Upper lobe of right lung (tissue), 1 donor: ENCODE measurements around the gene TIGD6. TPM values are rescaled to one million over a fixed set of nuclear protein-coding genes. Genes with fewer than 3 reads are reported as not detected.
A peak's percentile ranks its signal among the peaks of the same experiment; 100 is the strongest.

Source experiments
- ATAC-seq: fragments of 200-7000 bp; cut with Tn5 transposase; one replicate; pipeline ENCODE4 v1.9.1; 2020; ENCODE audit warnings: mild to moderate bottlenecking, moderate library complexity
- DNase-seq: peaks from one replicate; pipeline ENCODE4 v3.0.0-alpha.2; 2020
- H3K27ac ChIP-seq: fragments of 200-600 bp; one replicate; pipeline ENCODE4 v1.8.0; 2022
- H3K27me3 ChIP-seq: fragments of 200-600 bp; one replicate; pipeline ENCODE4 v1.8.0; 2022; ENCODE audit warnings: mild to moderate bottlenecking
- H3K36me3 ChIP-seq: fragments of 200-600 bp; one replicate; pipeline ENCODE4 v1.8.0; 2022
- H3K4me1 ChIP-seq: fragments of 200-600 bp; one replicate; pipeline ENCODE4 v1.8.0; 2022
- H3K4me3 ChIP-seq: fragments of 200-600 bp; one replicate; pipeline ENCODE4 v1.8.0; 2022; ENCODE audit warnings: mild to moderate bottlenecking
- H3K9me3 ChIP-seq: fragments of 200-600 bp; one replicate; pipeline ENCODE4 v1.8.0; 2022
- intact Hi-C: fragments of 100-400 bp; cut with DNase I; formaldehyde crosslinking; loops from one replicate; pipeline ENCODE4 v1.11.0; 2022
- total RNA-seq: library from RNA; stranded (reverse); fragmentation: NEBNext Ultra II Directional; extraction: Animal tissue kit (Norgen Biotek cat#: 25700); gene quantifications from one replicate; pipeline ENCODE4 v1.2.1, GENCODE V29; 2021
- TF ChIP-seq, protein P1 (sequence below): fragments of 200-600 bp; IDR thresholded peaks from one replicate; pipeline ENCODE4 v1.8.0; 2022; ENCODE audit warnings: antibody characterized with exemption
- donor health status: DM: no; HTN: yes; CAD: no; lungs with severe emphysema.

Gene TIGD6
- total RNA-seq, 1 donor from 2014 or later: 4.0 TPM

DNA sequence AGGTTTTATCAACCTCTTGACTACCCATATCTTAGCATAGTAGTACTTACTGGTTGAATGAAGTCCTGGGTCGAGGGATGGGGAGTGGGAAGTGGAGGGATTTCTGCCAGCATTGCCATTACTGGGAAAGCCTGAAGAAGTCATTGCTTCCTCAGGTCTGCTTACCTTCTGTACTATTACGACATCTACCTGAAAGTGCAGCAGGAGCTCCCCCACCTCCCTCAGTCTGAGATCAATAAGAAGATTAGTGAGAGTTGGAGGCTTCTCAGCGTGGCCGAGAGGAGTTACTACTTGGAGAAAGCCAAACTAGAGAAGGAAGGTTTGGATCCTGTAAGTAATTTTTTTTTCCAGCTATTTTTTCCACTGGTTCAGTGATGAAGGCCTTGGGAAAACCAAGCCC lies 5.9 kb upstream of the TIGD6 start:
- Histone ChIP-seq H3K36me3 (peaks cover 70% of the 10 kb centered on the region), H3K4me1 (peaks cover 20% of the 10 kb centered on the region), H3K27ac (no peak overlapping the region), H3K9me3 (no peaks in the 10 kb centered on the region), H3K4me3 (no peak overlapping the region), H3K27me3 (no peaks in the 10 kb centered on the region)
- ATAC-seq (no peak), DNase-seq (no peak)
- TF ChIP-seq, protein P1, sequence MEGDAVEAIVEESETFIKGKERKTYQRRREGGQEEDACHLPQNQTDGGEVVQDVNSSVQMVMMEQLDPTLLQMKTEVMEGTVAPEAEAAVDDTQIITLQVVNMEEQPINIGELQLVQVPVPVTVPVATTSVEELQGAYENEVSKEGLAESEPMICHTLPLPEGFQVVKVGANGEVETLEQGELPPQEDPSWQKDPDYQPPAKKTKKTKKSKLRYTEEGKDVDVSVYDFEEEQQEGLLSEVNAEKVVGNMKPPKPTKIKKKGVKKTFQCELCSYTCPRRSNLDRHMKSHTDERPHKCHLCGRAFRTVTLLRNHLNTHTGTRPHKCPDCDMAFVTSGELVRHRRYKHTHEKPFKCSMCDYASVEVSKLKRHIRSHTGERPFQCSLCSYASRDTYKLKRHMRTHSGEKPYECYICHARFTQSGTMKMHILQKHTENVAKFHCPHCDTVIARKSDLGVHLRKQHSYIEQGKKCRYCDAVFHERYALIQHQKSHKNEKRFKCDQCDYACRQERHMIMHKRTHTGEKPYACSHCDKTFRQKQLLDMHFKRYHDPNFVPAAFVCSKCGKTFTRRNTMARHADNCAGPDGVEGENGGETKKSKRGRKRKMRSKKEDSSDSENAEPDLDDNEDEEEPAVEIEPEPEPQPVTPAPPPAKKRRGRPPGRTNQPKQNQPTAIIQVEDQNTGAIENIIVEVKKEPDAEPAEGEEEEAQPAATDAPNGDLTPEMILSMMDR: no peak
- intact Hi-C loops: no loop called here

- H3K36me3 ChIP-seq: peaks cover 27% of the 10 kb centered on the region
- peak overlapping the region; percentile 84 for H3K4me3 ChIP-seq
- H3K9me3 ChIP-seq: no peaks in the 10 kb centered on the region
- TF ChIP-seq, protein P1: peak; percentile 68
- ATAC-seq (peak; percentile 69), DNase-seq (no peak)
- no peaks in the 10 kb centered on the region for H3K27me3 ChIP-seq
- peaks cover 28% of the 10 kb centered on the region for H3K4me1 ChIP-seq
- peak overlapping the region; percentile 94 for H3K27ac ChIP-seq
- intact Hi-C loops: no loop called here
Measured at GRCh38 chr5:150001660-150002486, 1.4 kb upstream of the TIGD6 start.

DNA sequence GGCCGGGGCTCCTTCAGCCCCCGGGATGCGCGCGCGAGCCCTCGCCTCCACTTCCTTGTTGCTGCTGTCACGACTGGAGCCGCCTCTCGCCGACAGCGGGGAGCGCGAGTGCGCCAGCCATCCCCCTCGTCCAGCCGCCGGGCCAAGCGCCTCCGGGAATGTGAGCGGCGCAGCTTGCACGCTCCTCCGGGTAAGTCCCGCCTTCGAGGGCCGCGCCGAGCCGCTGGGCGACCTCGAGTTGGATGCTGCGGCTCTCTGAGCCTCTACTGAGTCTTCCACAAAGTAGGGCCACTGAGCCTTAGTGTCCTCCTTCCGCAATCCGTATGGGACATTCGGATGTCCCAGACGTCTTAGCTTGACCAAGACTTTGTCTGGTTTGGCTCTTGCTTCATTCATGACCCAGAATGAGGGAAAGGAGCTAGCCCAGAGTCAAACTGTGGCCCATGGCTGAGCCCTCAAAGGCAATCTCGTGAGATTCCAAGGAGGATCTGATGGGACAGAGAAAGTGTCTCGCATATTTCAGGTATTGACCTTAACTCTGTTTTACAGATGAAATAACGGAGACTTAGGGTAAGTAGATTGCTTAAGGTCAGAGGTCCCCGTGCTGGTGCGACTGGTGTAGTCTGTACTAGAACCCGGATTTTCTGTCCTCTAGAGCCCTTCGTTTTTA lies 671 bp upstream of the TIGD6 start:
- TF ChIP-seq, protein P1: no peak
- Histone ChIP-seq H3K9me3 (no peaks in the 10 kb centered on the region), H3K27ac (peak overlapping the region; percentile 94), H3K36me3 (peaks cover 21% of the 10 kb centered on the region), H3K4me1 (peaks cover 28% of the 10 kb centered on the region), H3K27me3 (no peaks in the 10 kb centered on the region), H3K4me3 (peak overlapping the region; percentile 84)
- intact Hi-C loops: no loop called here
- ATAC-seq (peak; percentile 58), DNase-seq (peak; percentile 84)

DNA sequence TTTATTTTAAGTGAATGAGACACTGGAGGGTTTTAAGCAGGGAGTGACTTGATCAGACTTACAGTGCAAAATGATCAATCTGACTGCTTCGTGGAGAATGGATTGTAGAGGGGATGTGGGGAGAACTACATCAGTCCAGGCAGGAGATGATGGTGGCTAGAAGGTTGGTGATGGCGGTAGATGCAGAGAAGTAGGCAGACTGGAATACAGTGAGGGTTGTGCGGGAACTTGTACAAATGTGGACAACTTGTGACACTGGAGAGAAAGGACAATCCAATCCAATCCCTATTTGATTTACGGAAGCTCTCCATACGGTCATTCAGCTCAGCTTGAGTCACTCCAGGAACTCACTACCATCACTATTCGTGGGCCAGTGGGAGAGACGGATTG lies 593 bp downstream of the TIGD6 start:
- intact Hi-C loops: no loop called here
- ATAC-seq (no peak), DNase-seq (no peak)
- no peaks in the 10 kb centered on the region for H3K9me3 ChIP-seq
- peak overlapping the region; percentile 94 for H3K27ac ChIP-seq
- peaks cover 28% of the 10 kb centered on the region for H3K4me1 ChIP-seq
- no peaks in the 10 kb centered on the region for H3K27me3 ChIP-seq
- peak overlapping the region; percentile 84 for H3K4me3 ChIP-seq
- peaks cover 23% of the 10 kb centered on the region for H3K36me3 ChIP-seq
- TF ChIP-seq, protein P1: no peak

DNA sequence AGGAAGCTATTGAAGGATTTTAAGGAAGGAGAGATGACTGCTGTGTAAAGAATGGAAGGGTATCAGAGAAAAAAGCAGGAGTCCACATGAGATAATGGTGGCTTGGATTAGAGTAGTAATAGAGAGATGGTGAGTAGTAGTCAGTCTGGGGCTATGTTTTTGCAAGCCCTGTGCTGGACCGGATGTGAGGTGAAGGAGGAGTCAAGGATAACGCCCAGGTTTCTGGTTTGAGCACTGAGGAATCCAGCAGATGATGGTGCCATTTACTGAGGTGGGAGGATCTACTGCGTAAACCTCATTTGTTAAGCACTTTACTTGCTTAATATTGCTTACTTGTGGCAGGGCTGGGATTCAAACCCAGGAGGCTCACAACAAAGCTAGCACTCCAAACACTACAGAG lies 1.1 kb downstream of the TIGD6 start:
- TF ChIP-seq, protein P1: no peak
- Histone ChIP-seq H3K36me3 (peaks cover 23% of the 10 kb centered on the region), H3K27ac (no peak overlapping the region), H3K9me3 (no peaks in the 10 kb centered on the region), H3K4me1 (peaks cover 28% of the 10 kb centered on the region), H3K27me3 (no peaks in the 10 kb centered on the region), H3K4me3 (peak overlapping the region; percentile 84)
- DNase-seq (no peak), ATAC-seq (no peak)
- intact Hi-C loops: no loop called here
